ENCODE results near the gene ADGRG3. TPM values are rescaled to one million over a fixed set of nuclear protein-coding genes. Genes with fewer than 3 reads are reported as not detected.

Gene ADGRG3
- total RNA-seq, 4 donors from 2014 or later = 0.32 to 2.0 (median 2.0) TPM; not detected in 1

- DNase-seq (ENCODE audit: low spot score in 2 of 2) = no peak
- H3K36me3 ChIP-seq = no peaks in the 10 kb centered on the region
- no peak for TF ChIP-seq EP300 (IDR thresholded peaks at IDR 0.05)
- TF ChIP-seq POLR2AphosphoS5 (IDR thresholded peaks at IDR 0.05) = no peak
- TF ChIP-seq CTCF (IDR thresholded peaks at IDR 0.05) = no peak
- no peak for TF ChIP-seq POLR2A (IDR thresholded peaks at IDR 0.05)
- WGBS = 85% methylated on average over 6 of the region's 6 CpGs
- no peaks in the 10 kb centered on the region for H3K27me3 ChIP-seq
- H3K27ac ChIP-seq = no peak overlapping the region
- H3K9me3 ChIP-seq = no peaks in the 10 kb centered on the region
- H3K4me3 ChIP-seq = no peak overlapping the region
- no peaks in the 10 kb centered on the region for H3K4me1 ChIP-seq
These were observed 45.9 kb downstream of the ADGRG3 start for GRCh38 chr16:57714047-57714446.

- TF ChIP-seq EP300 (IDR thresholded peaks at IDR 0.05) = no peak
- no peak for TF ChIP-seq POLR2AphosphoS5 (IDR thresholded peaks at IDR 0.05)
- TF ChIP-seq CTCF (IDR thresholded peaks at IDR 0.05) = no peak
- TF ChIP-seq POLR2A (IDR thresholded peaks at IDR 0.05) = no peak
- WGBS = 78% methylated on average over 3 of the region's 3 CpGs
- no peak for DNase-seq (ENCODE audit: low spot score in 2 of 2)
- Histone ChIP-seq H3K4me1 (no peaks in the 10 kb centered on the region), H3K27ac (no peak overlapping the region), H3K27me3 (no peaks in the 10 kb centered on the region), H3K36me3 (no peaks in the 10 kb centered on the region), H3K4me3 (no peak overlapping the region), H3K9me3 (no peaks in the 10 kb centered on the region)
These were observed 52.1 kb downstream of the ADGRG3 start for GRCh38 chr16:57720142-57720575.

- H3K4me3 ChIP-seq = no peak overlapping the region
- no peaks in the 10 kb centered on the region for H3K27me3 ChIP-seq
- H3K4me1 ChIP-seq = no peaks in the 10 kb centered on the region
- H3K36me3 ChIP-seq = no peaks in the 10 kb centered on the region
- 68% methylated on average over 16 of the region's 17 CpGs for WGBS
- TF ChIP-seq POLR2A (IDR thresholded peaks at IDR 0.05) (no peak), EP300 (IDR thresholded peaks at IDR 0.05) (no peak), CTCF (IDR thresholded peaks at IDR 0.05) (no peak), POLR2AphosphoS5 (IDR thresholded peaks at IDR 0.05) (no peak)
- DNase-seq (ENCODE audit: low spot score in 2 of 2) = no peak
- no peaks in the 10 kb centered on the region for H3K9me3 ChIP-seq
- no peak overlapping the region for H3K27ac ChIP-seq
These were observed 53.5 kb downstream of the ADGRG3 start for GRCh38 chr16:57721356-57722209.

- 100% methylated on average over 2 of the region's 2 CpGs for WGBS
- no peaks in the 10 kb centered on the region for H3K9me3 ChIP-seq
These were observed 54.0 kb downstream of the ADGRG3 start for GRCh38 chr16:57722210-57722499.

More at GRCh38 chr16:57722210-57722499, 54.0 kb downstream of the ADGRG3 start:
- Histone ChIP-seq H3K27me3 (no peaks in the 10 kb centered on the region), H3K4me3 (no peak overlapping the region), H3K4me1 (no peaks in the 10 kb centered on the region), H3K27ac (no peak overlapping the region), H3K36me3 (no peaks in the 10 kb centered on the region)
- TF ChIP-seq POLR2AphosphoS5 (IDR thresholded peaks at IDR 0.05) = no peak
- no peak for TF ChIP-seq EP300 (IDR thresholded peaks at IDR 0.05)
- no peak for TF ChIP-seq CTCF (IDR thresholded peaks at IDR 0.05)
- no peak for TF ChIP-seq POLR2A (IDR thresholded peaks at IDR 0.05)
- no peak for DNase-seq (ENCODE audit: low spot score in 2 of 2)

Data from suprapubic skin (tissue), 4 donors.